GM21528 (cell line): Measurements from ENCODE around the gene NGB.

Source experiments
- ATAC-seq: cut with Tn5 transposase; IDR thresholded peaks from one replicate; pipeline ENCODE4 v1.9.1; 2021; ENCODE audit warnings: mild to moderate bottlenecking, moderate library complexity; ENCODE audit not compliant: unreplicated experiment, low FRiP score

Gene NGB

GRCh38 chr14:77238996-77239395, 32.0 kb downstream of the NGB start:
- no peak for ATAC-seq

- ATAC-seq: no peak
Observed at GRCh38 chr14:77238356-77238755, 32.6 kb downstream of the NGB start.

- ATAC-seq: no peak
Observed at GRCh38 chr14:77236814-77237213, 34.2 kb downstream of the NGB start.

GRCh38 chr14:77231721-77232120, 39.3 kb downstream of the NGB start:
- ATAC-seq: no peak

GRCh38 chr14:77230914-77231313, 40.1 kb downstream of the NGB start:
- no peak for ATAC-seq

- no peak for ATAC-seq
Observed at GRCh38 chr14:77228056-77228455, 43.0 kb downstream of the NGB start.

- ATAC-seq: no peak
Observed at GRCh38 chr14:77225892-77226557, 45.0 kb downstream of the NGB start.

GRCh38 chr14:77225254-77225653, 45.8 kb downstream of the NGB start:
- ATAC-seq: no peak

GRCh38 chr14:77224212-77224611, 46.8 kb downstream of the NGB start:
- no peak for ATAC-seq

GRCh38 chr14:77222546-77223225, 48.3 kb downstream of the NGB start:
- no peak for ATAC-seq

GRCh38 chr14:77221241-77221871, 49.6 kb downstream of the NGB start:
- ATAC-seq: no peak

- ATAC-seq: no peak
Observed at GRCh38 chr14:77220246-77221017, 50.6 kb downstream of the NGB start.

GRCh38 chr14:77219591-77219990, 51.4 kb downstream of the NGB start:
- no peak for ATAC-seq

- no peak for ATAC-seq
Observed at GRCh38 chr14:77217551-77217950, 53.5 kb downstream of the NGB start.
